IMR-90 (cell line): Measurements from ENCODE around the gene ASTL. TPM values are rescaled to one million over a fixed set of nuclear protein-coding genes. Genes with fewer than 3 reads are reported as not detected.

Experiments used
- ATAC-seq: fragments of 200-7000 bp; cut with Tn5 transposase; 2 replicates; pipeline ENCODE4 v1.9.1; 2020; ENCODE audit warnings: low read depth, mild to moderate bottlenecking, moderate library complexity
- BruUV-seq: library from RNA; stranded (reverse); fragments of 400-500 nt; replicated peaks from 2 replicates; lab custom pipeline; 2021; lab: Mats Ljungman, UMichigan
- CTCF ChIA-PET: fragments of 300-600 bp; formaldehyde crosslinking; extraction: SDS; loops from one replicate; lab custom pipeline; 2021; ENCODE audit warnings: antibody characterized with exemption; lab: Yijun Ruan, JAX
- POLR2A ChIA-PET: fragments of 300-600 bp; sonication (Branson Sonifier 250); formaldehyde crosslinking; loops from one replicate; lab custom pipeline; 2022; ENCODE audit warnings: antibody characterized with exemption; ENCODE audit not compliant: unreplicated experiment; lab: Charles Lee
- DNase-seq: peaks from one replicate; pipeline ENCODE4 v3.0.0; 2013
- H2AFZ ChIP-seq: replicated peaks from 2 replicates; pipeline ENCODE3; 2013; ENCODE audit warnings: low read length, mild to moderate bottlenecking; ENCODE audit not compliant: poor library complexity
- H2AK5ac ChIP-seq: 2 replicates; pipeline ENCODE4 v1.6.1; 2013; ENCODE audit warnings: low read depth, low read length, inconsistent platforms
- H2AK9ac ChIP-seq: replicated peaks from 2 replicates; pipeline ENCODE3; 2013; ENCODE audit warnings: mild to moderate bottlenecking, low read depth, low read length, moderate library complexity; ENCODE audit not compliant: poor library complexity
- H2BK120ac ChIP-seq: 2 replicates; pipeline ENCODE4 v1.6.1; 2013; ENCODE audit warnings: low read depth, low read length, inconsistent platforms
- H2BK15ac ChIP-seq: 3 replicates; pipeline ENCODE4 v1.6.1; 2013; ENCODE audit warnings: low read depth, low read length, inconsistent platforms
- H2BK20ac ChIP-seq: 2 replicates; pipeline ENCODE4 v1.6.1; 2013; ENCODE audit warnings: low read depth, mild to moderate bottlenecking, inconsistent platforms, low read length, moderate library complexity
- H2BK5ac ChIP-seq: 2 replicates; pipeline ENCODE4 v1.6.1; 2013; ENCODE audit warnings: mild to moderate bottlenecking, low read depth, low read length, inconsistent platforms; ENCODE audit not compliant: poor library complexity, severe bottlenecking
- H3K14ac ChIP-seq: replicated peaks from 2 replicates; pipeline ENCODE4 v1.6.1; 2013; ENCODE audit warnings: low read depth, low read length, inconsistent platforms
- H3K18ac ChIP-seq: 2 replicates; pipeline ENCODE4 v1.6.1; 2013; ENCODE audit warnings: low read depth, low read length, control low read depth
- H3K23ac ChIP-seq: 2 replicates; pipeline ENCODE4 v1.6.1; 2013; ENCODE audit warnings: low read depth, low read length, inconsistent platforms
- H3K27ac ChIP-seq: 2 replicates; pipeline ENCODE4 v1.5.1; 2013; ENCODE audit warnings: mild to moderate bottlenecking, control low read depth, low read length; ENCODE audit not compliant: insufficient read depth
- H3K27me3 ChIP-seq: 2 replicates; pipeline ENCODE4 v1.6.1; 2013; ENCODE audit warnings: low read length; ENCODE audit not compliant: control insufficient read depth, insufficient read depth
- H3K36me3 ChIP-seq: 2 replicates; pipeline ENCODE4 v1.6.1; 2013; ENCODE audit warnings: low read length, mixed read lengths; ENCODE audit not compliant: control insufficient read depth, insufficient read depth
- H3K4ac ChIP-seq: 2 replicates; pipeline ENCODE4 v1.6.1; 2013; ENCODE audit warnings: low read depth, low read length, inconsistent platforms
- H3K4me1 ChIP-seq: 2 replicates; pipeline ENCODE4 v1.6.1; 2013; ENCODE audit warnings: low read length, mixed read lengths; ENCODE audit not compliant: control insufficient read depth, insufficient read depth
- H3K4me2 ChIP-seq: 2 replicates; pipeline ENCODE4 v1.6.1; 2013; ENCODE audit warnings: low read depth, mild to moderate bottlenecking, control low read depth, low read length, moderate library complexity
- H3K4me3 ChIP-seq: 2 replicates; pipeline ENCODE4 v1.5.1; 2013; ENCODE audit warnings: low read depth, mild to moderate bottlenecking, control low read depth, low read length, moderate library complexity; ENCODE audit not compliant: insufficient read depth
- H3K56ac ChIP-seq: 2 replicates; pipeline ENCODE4 v1.6.1; 2013; ENCODE audit warnings: low read length, inconsistent platforms; ENCODE audit not compliant: insufficient read depth; ENCODE audit errors: extremely low read depth
- H3K79me1 ChIP-seq, 2 experiments: 2 replicates each; pipeline ENCODE4 v1.6.1; 2013; ENCODE audit warnings: low read length in 2 of 2, inconsistent platforms in 1 of 2, low read depth in 1 of 2
- H3K9ac ChIP-seq: 2 replicates; pipeline ENCODE4 v1.6.1; 2013; ENCODE audit warnings: low read depth, low read length, control low read depth
- H3K9me1 ChIP-seq: 2 replicates; pipeline ENCODE4 v1.6.1; 2013; ENCODE audit warnings: low read length, inconsistent platforms; ENCODE audit not compliant: insufficient read depth
- H3K9me3 ChIP-seq: 2 replicates; pipeline ENCODE4 v1.6.1; 2013; ENCODE audit warnings: low read length; ENCODE audit not compliant: control insufficient read depth, insufficient read depth
- H4K20me1 ChIP-seq: 2 replicates; pipeline ENCODE4 v1.6.1; 2013; ENCODE audit warnings: low read length, inconsistent platforms; ENCODE audit not compliant: insufficient read depth
- H4K5ac ChIP-seq: 2 replicates; pipeline ENCODE4 v1.6.1; 2013; ENCODE audit warnings: mild to moderate bottlenecking, low read depth, low read length, control low read depth
- H4K8ac ChIP-seq, 2 experiments: 2 replicates each; pipeline ENCODE4 v1.6.1; 2013; ENCODE audit warnings: low read depth in 2 of 2, low read length in 2 of 2, control low read depth in 1 of 2, inconsistent platforms in 1 of 2
- H4K91ac ChIP-seq: 2 replicates; pipeline ENCODE4 v1.6.1; 2013; ENCODE audit warnings: low read depth, low read length, inconsistent platforms; ENCODE audit not compliant: insufficient read depth
- CEBPB ChIP-seq: IDR thresholded peaks from 2 replicates; pipeline ENCODE4 v1.6.1; 2012; ENCODE audit warnings: low read depth, low read length, improper control_type of control experiment
- CHD1 ChIP-seq: IDR thresholded peaks from 2 replicates; pipeline ENCODE4 v1.6.1; 2012; ENCODE audit warnings: low read depth, low read length, improper control_type of control experiment
- MAFK ChIP-seq: IDR thresholded peaks from 2 replicates; pipeline ENCODE4 v1.6.1; 2012; ENCODE audit warnings: low read depth, low read length, improper control_type of control experiment
- RAD21 ChIP-seq: IDR thresholded peaks from 2 replicates; pipeline ENCODE4 v1.6.1; 2012; ENCODE audit warnings: low read length, improper control_type of control experiment
- RCOR1 ChIP-seq: IDR thresholded peaks from 2 replicates; pipeline ENCODE4 v1.6.1; 2012; ENCODE audit warnings: mild to moderate bottlenecking, low read length, improper control_type of control experiment; ENCODE audit not compliant: insufficient replicate concordance
- RFX5 ChIP-seq: IDR thresholded peaks from 2 replicates; pipeline ENCODE4 v1.8.0; 2012; ENCODE audit warnings: low read depth, mild to moderate bottlenecking, low read length, moderate library complexity
- SMC3 ChIP-seq: fragments of 150-350 bp; IDR thresholded peaks from 2 replicates; pipeline ENCODE4 v1.6.1; 2016; ENCODE audit warnings: low read depth, mild to moderate bottlenecking, antibody characterized with exemption, low read length, moderate library complexity
- USF2 ChIP-seq: fragments of 150-350 bp; IDR thresholded peaks from 2 replicates; pipeline ENCODE4 v1.6.1; 2017; ENCODE audit warnings: mild to moderate bottlenecking, antibody characterized with exemption, low read length, low read depth
- WGBS, 2 experiments: methylation state at CpG; one replicate each; pipeline versions ENCODE4 v1.1.5 to v1.1.7; 2013; ENCODE audit warnings: missing lambda C conversion rate in 2 of 2; ENCODE audit not compliant: insufficient read length in 1 of 2; ENCODE audit errors: extremely low coverage in 2 of 2; 5-methylcytosine and 5-hydroxymethylcytosine counted together
- dilution Hi-C: fragments of 300-500 bp; cut with HindIII; formaldehyde crosslinking; loops from one replicate; pipeline ENCODE4 v1.14.3; 2018; ENCODE audit warnings: low sequenced_read_pairs; ENCODE audit not compliant: unreplicated experiment
- in situ Hi-C: fragments of 300-500 bp; cut with MboI; formaldehyde crosslinking; loops from 3 replicates; pipeline ENCODE4 v1.14.3; 2019; ENCODE audit warnings: low sequenced_read_pairs, inconsistent platforms, mixed read lengths
- intact Hi-C: fragments of 100-400 bp; cut with micrococcal nuclease; formaldehyde crosslinking; loops from 2 replicates; pipeline ENCODE4 v1.10.0; 2022
- polyA plus RNA-seq, 3 experiments: library from polyadenylated mRNA; depleted of rRNA; stranded (reverse); fragments of >200 nt; gene quantifications; 2 replicates each; pipeline ENCODE4 v1.2.3, GENCODE V29; 2012; ENCODE audit warnings: low replicate concordance in 1 of 3
- total RNA-seq: library from RNA; depleted of rRNA; stranded (reverse); fragments of >200 nt; gene quantifications from 2 replicates; pipeline ENCODE4 v1.2.3, GENCODE V29; 2012
- TF ChIP-seq, protein P1 (sequence below): conservative IDR thresholded peaks from 2 replicates; pipeline ENCODE4 v1.5.1; 2012; ENCODE audit warnings: mild to moderate bottlenecking, low read depth, low read length, improper control_type of control experiment

ASTL gene
- total and polyA plus RNA-seq, 2 of the 4 experiments (the other 2 are of a cell fraction): not detected

GRCh38 chr2:96105152-96105915 is 33.0 kb downstream of the ASTL start:
- no peak overlapping the region for H3K18ac ChIP-seq
- H4K20me1 ChIP-seq: no peaks in the 10 kb centered on the region
- ATAC-seq (no peak), DNase-seq (no peak)
- H2BK5ac ChIP-seq: no peak overlapping the region
- peaks cover 15% of the 10 kb centered on the region for H3K9me3 ChIP-seq
- POLR2A ChIA-PET: no interaction called here
- no peak overlapping the region for H2AFZ ChIP-seq
- H2BK20ac ChIP-seq: no peak overlapping the region
- H3K79me1 ChIP-seq: no peaks in the 10 kb centered on the region
- intact Hi-C loops (no loop called here), dilution Hi-C loops (no loop called here), in situ Hi-C loops (loop anchor here (25.0 kb wide), 1 partner anchor 93 kb away; no protein-coding TSS in a partner anchor)
- H3K27me3 ChIP-seq: peaks cover 44% of the 10 kb centered on the region
- no peak for TF ChIP-seq RFX5
- TF ChIP-seq RCOR1: no peak
- no peak for TF ChIP-seq CHD1
- no peak for TF ChIP-seq MAFK
- TF ChIP-seq, protein P1, sequence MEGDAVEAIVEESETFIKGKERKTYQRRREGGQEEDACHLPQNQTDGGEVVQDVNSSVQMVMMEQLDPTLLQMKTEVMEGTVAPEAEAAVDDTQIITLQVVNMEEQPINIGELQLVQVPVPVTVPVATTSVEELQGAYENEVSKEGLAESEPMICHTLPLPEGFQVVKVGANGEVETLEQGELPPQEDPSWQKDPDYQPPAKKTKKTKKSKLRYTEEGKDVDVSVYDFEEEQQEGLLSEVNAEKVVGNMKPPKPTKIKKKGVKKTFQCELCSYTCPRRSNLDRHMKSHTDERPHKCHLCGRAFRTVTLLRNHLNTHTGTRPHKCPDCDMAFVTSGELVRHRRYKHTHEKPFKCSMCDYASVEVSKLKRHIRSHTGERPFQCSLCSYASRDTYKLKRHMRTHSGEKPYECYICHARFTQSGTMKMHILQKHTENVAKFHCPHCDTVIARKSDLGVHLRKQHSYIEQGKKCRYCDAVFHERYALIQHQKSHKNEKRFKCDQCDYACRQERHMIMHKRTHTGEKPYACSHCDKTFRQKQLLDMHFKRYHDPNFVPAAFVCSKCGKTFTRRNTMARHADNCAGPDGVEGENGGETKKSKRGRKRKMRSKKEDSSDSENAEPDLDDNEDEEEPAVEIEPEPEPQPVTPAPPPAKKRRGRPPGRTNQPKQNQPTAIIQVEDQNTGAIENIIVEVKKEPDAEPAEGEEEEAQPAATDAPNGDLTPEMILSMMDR: no peak
- no peak for TF ChIP-seq RAD21
- no peak for TF ChIP-seq CEBPB
- no peak for TF ChIP-seq USF2
- no peak for TF ChIP-seq SMC3
- H3K23ac ChIP-seq: no peak overlapping the region
- no peak overlapping the region for H3K27ac ChIP-seq
- CTCF ChIA-PET: no interaction called here
- no peak overlapping the region for H2BK15ac ChIP-seq
- H3K9me1 ChIP-seq: no peaks in the 10 kb centered on the region
- no peaks in the 10 kb centered on the region for H3K36me3 ChIP-seq
- H3K56ac ChIP-seq: no peak overlapping the region
- no peak overlapping the region for H2BK120ac ChIP-seq
- BruUV-seq: no TSS peak
- H3K14ac ChIP-seq: no peak overlapping the region
- no peak overlapping the region for H3K4ac ChIP-seq
- H3K4me2 ChIP-seq: no peak overlapping the region
- H4K91ac ChIP-seq: no peak overlapping the region
- no peak overlapping the region for H4K5ac ChIP-seq
- H2AK9ac ChIP-seq: peak overlapping the region; percentile 55
- peaks cover 2% of the 10 kb centered on the region; the same call in 1 of the 2 replicates for H3K4me1 ChIP-seq
- no peak overlapping the region for H3K9ac ChIP-seq
- no peak overlapping the region for H4K8ac ChIP-seq
- 43% methylated on average over 1 of the region's 3 CpGs; no CpG with 5 or more reads in 1 of the 2 experiments for WGBS, 2 experiments
- no peak overlapping the region for H3K4me3 ChIP-seq
- no peak overlapping the region for H2AK5ac ChIP-seq
